Subcutaneous abdominal adipose tissue (tissue), 5 donors: ENCODE results near the gene NOS1AP.
"Not testable (repeated sequence)": the region's sequence is repeated elsewhere in the genome, so short reads cannot be mapped to it uniquely, and the experiment has no call there.

Source experiments
- H3K27ac ChIP-seq: one replicate; pipeline ENCODE4 v1.7.0; 2013; ENCODE audit warnings: low read depth, mild to moderate bottlenecking, inconsistent platforms, low read length, moderate library complexity
- H3K27me3 ChIP-seq, 5 donors: one replicate each; pipeline ENCODE4 v1.7.0; 2013; ENCODE audit warnings: low read length in 5 of 5, inconsistent platforms in 1 of 5; ENCODE audit not compliant: control insufficient read depth in 5 of 5, insufficient read depth in 4 of 5
- H3K36me3 ChIP-seq, 5 donors: one replicate each; pipeline ENCODE4 v1.7.0; 2013; ENCODE audit warnings: low read length in 5 of 5; ENCODE audit not compliant: control insufficient read depth in 5 of 5, insufficient read depth in 5 of 5
- H3K4me1 ChIP-seq, 5 donors: one replicate each; pipeline ENCODE4 v1.7.0; 2013; ENCODE audit warnings: low read length in 5 of 5, mild to moderate bottlenecking in 3 of 5, moderate library complexity in 1 of 5; ENCODE audit not compliant: control insufficient read depth in 5 of 5, insufficient read depth in 5 of 5
- H3K4me3 ChIP-seq, 5 donors: one replicate each; pipeline ENCODE4 v1.7.0; 2013; ENCODE audit warnings: low read length in 5 of 5, low read depth in 1 of 5
- H3K9ac ChIP-seq, 5 donors: one replicate each; pipeline ENCODE4 v1.7.0; 2013; ENCODE audit warnings: low read length in 5 of 5, mild to moderate bottlenecking in 4 of 5, moderate library complexity in 3 of 5
- H3K9me3 ChIP-seq, 5 donors: one replicate each; pipeline ENCODE4 v1.7.0; 2013; ENCODE audit warnings: low read length in 5 of 5; ENCODE audit not compliant: control insufficient read depth in 5 of 5
- donor health status: healthy.
- donor health status: healthy.
- donor health status: healthy.
- donor health status: healthy.
- donor health status: healthy.

NOS1AP gene

GRCh38 chr1:162193815-162194214, 124.3 kb downstream of the NOS1AP start:
- Histone ChIP-seq H3K9me3 (no peaks in the 10 kb centered on the region), H3K9ac (no peak overlapping the region), H3K27ac (no peak overlapping the region), H3K4me1 (peaks cover 3 to 38% (median 33%) of the 10 kb centered on the region in 5 donors), H3K27me3 (no peaks in the 10 kb centered on the region), H3K36me3 (no peaks in the 10 kb centered on the region), H3K4me3 (no peak overlapping the region)

GRCh38 chr1:162195567-162195966, 126.1 kb downstream of the NOS1AP start:
- peaks cover 3 to 45% (median 35%) of the 10 kb centered on the region in 5 donors for H3K4me1 ChIP-seq
- H3K27ac ChIP-seq: no peak overlapping the region
- no peak overlapping the region for H3K9ac ChIP-seq
- H3K9me3 ChIP-seq: no peaks in the 10 kb centered on the region
- no peak overlapping the region for H3K4me3 ChIP-seq
- no peaks in the 10 kb centered on the region for H3K27me3 ChIP-seq
- H3K36me3 ChIP-seq: no peaks in the 10 kb centered on the region

GRCh38 chr1:162196387-162196786, 126.9 kb downstream of the NOS1AP start:
- H3K9me3 ChIP-seq: no peaks in the 10 kb centered on the region
- peaks cover 3 to 46% (median 35%) of the 10 kb centered on the region in 5 donors for H3K4me1 ChIP-seq
- no peak overlapping the region for H3K27ac ChIP-seq
- no peak overlapping the region for H3K4me3 ChIP-seq
- no peaks in the 10 kb centered on the region for H3K27me3 ChIP-seq
- no peak overlapping the region for H3K9ac ChIP-seq
- no peaks in the 10 kb centered on the region for H3K36me3 ChIP-seq

GRCh38 chr1:162197041-162197531, 127.6 kb downstream of the NOS1AP start:
- Histone ChIP-seq H3K4me1 (peaks cover 3 to 46% (median 35%) of the 10 kb centered on the region in 5 donors), H3K9ac (no peak overlapping the region), H3K4me3 (no peak overlapping the region), H3K9me3 (no peaks in the 10 kb centered on the region), H3K36me3 (no peaks in the 10 kb centered on the region), H3K27me3 (no peaks in the 10 kb centered on the region), H3K27ac (no peak overlapping the region)

- peaks cover 3 to 46% (median 35%) of the 10 kb centered on the region in 5 donors for H3K4me1 ChIP-seq
- H3K9ac ChIP-seq: no peak overlapping the region
- no peak overlapping the region for H3K4me3 ChIP-seq
- H3K27me3 ChIP-seq: no peaks in the 10 kb centered on the region
- H3K36me3 ChIP-seq: no peaks in the 10 kb centered on the region
- no peak overlapping the region for H3K27ac ChIP-seq
- H3K9me3 ChIP-seq: no peaks in the 10 kb centered on the region
Observed at GRCh38 chr1:162197615-162198421, 128.3 kb downstream of the NOS1AP start.

GRCh38 chr1:162200096-162200847, 130.8 kb downstream of the NOS1AP start:
- H3K9me3 ChIP-seq: no peaks in the 10 kb centered on the region
- H3K36me3 ChIP-seq: no peaks in the 10 kb centered on the region
- H3K4me3 ChIP-seq: no peak overlapping the region
- H3K27me3 ChIP-seq: no peaks in the 10 kb centered on the region
- H3K27ac ChIP-seq: no peak overlapping the region
- no peak overlapping the region for H3K9ac ChIP-seq
- peaks cover 3 to 28% (median 16%) of the 10 kb centered on the region in 5 donors for H3K4me1 ChIP-seq

- not testable (repeated sequence) for H3K9ac ChIP-seq, H3K9me3 ChIP-seq, H3K36me3 ChIP-seq, H3K27me3 ChIP-seq, H3K27ac ChIP-seq, H3K4me3 ChIP-seq
- peaks cover 3 to 27% (median 16%) of the 10 kb centered on the region in 5 donors for H3K4me1 ChIP-seq
Observed at GRCh38 chr1:162201062-162201461, 131.6 kb downstream of the NOS1AP start.

GRCh38 chr1:162204129-162204822, 134.8 kb downstream of the NOS1AP start:
- Histone ChIP-seq H3K9me3 (no peaks in the 10 kb centered on the region), H3K4me1 (peaks cover 2 to 25% (median 11%) of the 10 kb centered on the region in 5 donors), H3K4me3 (no peak overlapping the region), H3K27ac (no peak overlapping the region), H3K27me3 (no peaks in the 10 kb centered on the region), H3K9ac (no peak overlapping the region), H3K36me3 (no peaks in the 10 kb centered on the region)

GRCh38 chr1:162204823-162205155, 135.3 kb downstream of the NOS1AP start:
- Histone ChIP-seq H3K27ac (no peak overlapping the region), H3K27me3 (no peaks in the 10 kb centered on the region), H3K4me1 (peaks cover 2 to 26% (median 13%) of the 10 kb centered on the region in 5 donors), H3K9me3 (no peaks in the 10 kb centered on the region), H3K4me3 (no peak overlapping the region), H3K36me3 (no peaks in the 10 kb centered on the region), H3K9ac (no peak overlapping the region)

- Histone ChIP-seq H3K9me3 (no peaks in the 10 kb centered on the region), H3K9ac (no peak overlapping the region), H3K27ac (no peak overlapping the region), H3K36me3 (no peaks in the 10 kb centered on the region), H3K27me3 (no peaks in the 10 kb centered on the region), H3K4me1 (peaks cover 4 to 24% (median 14%) of the 10 kb centered on the region in 5 donors), H3K4me3 (no peak overlapping the region)
Observed at GRCh38 chr1:162206300-162206699, 136.8 kb downstream of the NOS1AP start.
